Caco-2 (cell line): ENCODE data around the gene CDS2. TPM values are rescaled to one million over a fixed set of nuclear protein-coding genes. Genes with fewer than 3 reads are reported as not detected.

Experiments
- BruUV-seq: library from RNA; stranded (reverse); fragments of 400-500 nt; replicated peaks from 2 replicates; lab custom pipeline; 2021; lab: Mats Ljungman, UMichigan
- CTCF ChIA-PET: fragments of 300-600 bp; sonication (Branson Sonifier 250); formaldehyde crosslinking; loops from one replicate; lab custom pipeline; 2022; ENCODE audit warnings: antibody characterized with exemption; lab: Charles Lee
- POLR2A ChIA-PET: fragments of 300-600 bp; sonication (Branson Sonifier 250); formaldehyde crosslinking; loops from one replicate; lab custom pipeline; 2022; ENCODE audit warnings: antibody characterized with exemption; lab: Charles Lee
- DNase-seq, 2 experiments: peaks; one replicate each; pipeline versions ENCODE4 v3.0.0 to v3.0.0-alpha.2; 2020 to 2022
- H3K27me3 ChIP-seq: replicated peaks from 2 replicates; pipeline ENCODE4 v1.6.0; 2011; ENCODE audit warnings: low read length; ENCODE audit not compliant: control insufficient read depth, insufficient read depth
- H3K36me3 ChIP-seq: 2 replicates; pipeline ENCODE4 v1.5.1; 2011; ENCODE audit warnings: low read length; ENCODE audit not compliant: control insufficient read depth, insufficient read depth
- H3K4me1 ChIP-seq: fragments of 250-450 bp; sonication (Bioruptor Pico); 2 replicates; pipeline ENCODE4 v1.5.1; 2020; ENCODE audit warnings: mild to moderate bottlenecking
- H3K4me3 ChIP-seq: 2 replicates; pipeline ENCODE4 v1.5.1; 2011; ENCODE audit warnings: low read depth, mild to moderate bottlenecking, control low read depth, low read length
- H3K9me3 ChIP-seq: fragments of 250-450 bp; sonication (Bioruptor Pico); 2 replicates; pipeline ENCODE4 v1.5.1; 2020; ENCODE audit warnings: mild to moderate bottlenecking, moderate library complexity
- H3K27ac Mint-ChIP-seq: one replicate; pipeline ENCODE4 v1.8.0; 2022; ENCODE audit warnings: mixed read lengths; ENCODE audit not compliant: unreplicated experiment
- H3K27me3 Mint-ChIP-seq: one replicate; pipeline ENCODE4 v1.8.0; 2022; ENCODE audit warnings: mixed read lengths; ENCODE audit not compliant: insufficient read depth, unreplicated experiment
- H3K36me3 Mint-ChIP-seq: one replicate; pipeline ENCODE4 v1.8.0; 2022; ENCODE audit warnings: mild to moderate bottlenecking, mixed read lengths; ENCODE audit not compliant: insufficient read depth, unreplicated experiment
- H3K4me1 Mint-ChIP-seq: one replicate; pipeline ENCODE4 v1.8.0; 2022; ENCODE audit warnings: low read depth, mixed read lengths; ENCODE audit not compliant: unreplicated experiment
- H3K4me3 Mint-ChIP-seq: one replicate; pipeline ENCODE4 v1.8.0; 2022; ENCODE audit warnings: mild to moderate bottlenecking, moderate library complexity, mixed read lengths; ENCODE audit not compliant: unreplicated experiment
- H3K9me3 Mint-ChIP-seq: one replicate; pipeline ENCODE4 v1.8.0; 2022; ENCODE audit warnings: mixed read lengths; ENCODE audit not compliant: unreplicated experiment
- CTCF ChIP-seq, 2 experiments: fragments of 200-600 bp in 1 of 2; IDR thresholded peaks; 1 replicate in 1 of 2; 2 replicates in 1 of 2; pipeline versions ENCODE4 v1.5.1 to v1.8.0; 2011 to 2022; ENCODE audit warnings: antibody characterized with exemption in 1 of 2, control low read depth in 1 of 2, inconsistent platforms in 1 of 2, low read depth in 1 of 2, low read length in 1 of 2, mild to moderate bottlenecking in 1 of 2, moderate library complexity in 1 of 2; ENCODE audit not compliant: insufficient read depth in 1 of 2, severe bottlenecking in 1 of 2, unreplicated experiment in 1 of 2
- intact Hi-C: fragments of 100-400 bp; cut with micrococcal nuclease; formaldehyde crosslinking; loops from one replicate; pipeline ENCODE4 v1.10.0; 2022; ENCODE audit not compliant: unreplicated experiment
- total RNA-seq: library from RNA; stranded (reverse); gene quantifications from 2 replicates; pipeline ENCODE4 v1.2.3, GENCODE V29; 2022

Gene CDS2
- total RNA-seq, 1 experiment from 2014 or later, result 53.8 TPM

GRCh38 chr20:5180421-5180820 is 53.6 kb downstream of the CDS2 start:
- H3K4me3 ChIP-seq, result no peak overlapping the region
- ChIA-PET CTCF (interaction anchor here (3.6 kb wide), 1 partner anchor 54 kb away, joined by 17 read pairs; the partner anchor contains the start of gene CDS2), POLR2A (no interaction called here)
- BruUV-seq, result no TSS peak
- intact Hi-C loops, result no loop called here
- no peaks in the 10 kb centered on the region for H3K4me1 ChIP-seq
- no peaks in the 10 kb centered on the region for H3K9me3 Mint-ChIP-seq
- DNase-seq, result no peak
- H3K27me3 ChIP-seq, result no peaks in the 10 kb centered on the region
- no peaks in the 10 kb centered on the region for H3K9me3 ChIP-seq
- H3K4me1 Mint-ChIP-seq, result no peaks in the 10 kb centered on the region
- no peaks in the 10 kb centered on the region for H3K36me3 ChIP-seq
- H3K27ac Mint-ChIP-seq, result no peak overlapping the region
- peaks cover 11% of the 10 kb centered on the region for H3K36me3 Mint-ChIP-seq
- H3K27me3 Mint-ChIP-seq, result no peaks in the 10 kb centered on the region
- no peak overlapping the region for H3K4me3 Mint-ChIP-seq
- no peak for TF ChIP-seq CTCF (IDR thresholded peaks at IDR 0.05; ENCODE audit: insufficient read depth in 1 of 2, low read depth in 1 of 2, low read length in 1 of 2, severe bottlenecking in 1 of 2, unreplicated experiment in 1 of 2)

DNA sequence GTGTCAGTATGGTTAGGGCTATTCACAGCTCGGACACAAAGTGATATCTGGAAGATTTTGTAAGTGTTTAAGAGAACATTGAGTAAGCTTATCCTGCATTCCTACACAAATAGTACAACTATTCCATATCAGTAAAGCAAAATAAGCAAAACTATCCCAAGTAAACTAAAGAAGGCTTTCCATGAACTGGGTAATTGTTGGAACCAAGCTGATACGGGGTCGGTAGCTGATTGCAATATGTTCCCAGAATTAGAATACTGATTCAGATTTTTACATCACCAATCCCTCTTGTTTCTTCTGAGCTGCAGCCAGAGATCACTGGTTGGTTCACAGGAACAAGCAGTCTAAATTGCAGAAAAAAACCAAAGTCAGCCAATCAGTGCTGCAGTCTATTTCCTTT is 54.1 kb downstream of the CDS2 start:
- peaks cover 11% of the 10 kb centered on the region for H3K36me3 Mint-ChIP-seq
- no peaks in the 10 kb centered on the region; the same call in 1 of the 2 replicates for H3K36me3 ChIP-seq
- H3K9me3 ChIP-seq, result no peaks in the 10 kb centered on the region
- ChIA-PET POLR2A (no interaction called here), CTCF (interaction anchor here (3.6 kb wide), 1 partner anchor 54 kb away, joined by 17 read pairs; the partner anchor contains the start of gene CDS2)
- TF ChIP-seq CTCF (IDR thresholded peaks at IDR 0.05; ENCODE audit: insufficient read depth in 1 of 2, low read depth in 1 of 2, low read length in 1 of 2, severe bottlenecking in 1 of 2, unreplicated experiment in 1 of 2), result no peak
- H3K27me3 Mint-ChIP-seq, result no peaks in the 10 kb centered on the region
- intact Hi-C loops, result no loop called here
- no peak overlapping the region for H3K27ac Mint-ChIP-seq
- no peaks in the 10 kb centered on the region for H3K9me3 Mint-ChIP-seq
- H3K27me3 ChIP-seq, result no peaks in the 10 kb centered on the region
- H3K4me1 Mint-ChIP-seq, result no peaks in the 10 kb centered on the region
- DNase-seq, result no peak
- no peak overlapping the region for H3K4me3 ChIP-seq
- no peaks in the 10 kb centered on the region for H3K4me1 ChIP-seq
- no peak overlapping the region for H3K4me3 Mint-ChIP-seq
- BruUV-seq, result no TSS peak

DNA sequence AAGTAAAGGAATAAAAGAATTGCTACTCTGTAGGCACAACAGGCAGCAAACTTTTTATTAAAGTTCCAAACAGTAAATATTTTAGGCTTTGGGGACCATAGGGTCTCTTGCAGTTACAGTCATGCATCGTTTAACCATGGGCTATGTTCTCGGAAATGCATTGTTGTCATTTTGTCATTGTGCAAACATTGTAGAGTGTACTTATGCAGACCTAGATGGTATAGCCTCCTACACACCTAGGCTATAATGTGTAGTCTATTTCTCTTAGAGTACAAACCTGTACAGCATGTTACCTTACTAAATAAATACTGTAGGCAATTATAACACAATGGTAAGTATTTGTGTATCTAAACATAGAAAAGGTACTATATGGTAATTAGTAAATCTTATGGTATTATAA is 54.7 kb downstream of the CDS2 start:
- Mint-ChIP-seq H3K9me3 (no peaks in the 10 kb centered on the region), H3K4me3 (no peak overlapping the region), H3K4me1 (no peaks in the 10 kb centered on the region), H3K27me3 (no peaks in the 10 kb centered on the region), H3K27ac (no peak overlapping the region), H3K36me3 (peaks cover 11% of the 10 kb centered on the region)
- Histone ChIP-seq H3K9me3 (no peaks in the 10 kb centered on the region), H3K4me1 (no peaks in the 10 kb centered on the region), H3K4me3 (no peak overlapping the region), H3K27me3 (no peaks in the 10 kb centered on the region), H3K36me3 (no peaks in the 10 kb centered on the region; the same call in none of the 2 replicates)
- DNase-seq, result no peak
- TF ChIP-seq CTCF (IDR thresholded peaks at IDR 0.05; ENCODE audit: insufficient read depth in 1 of 2, low read depth in 1 of 2, low read length in 1 of 2, severe bottlenecking in 1 of 2, unreplicated experiment in 1 of 2), result no peak
- POLR2A ChIA-PET, result no interaction called here
- CTCF ChIA-PET, result interaction anchor here (0.8 to 3.6 kb wide), 2 partner anchors 55 kb away, joined by 3 to 17 read pairs; partner anchors contain the start of gene CDS2
- no TSS peak for BruUV-seq
- intact Hi-C loops, result no loop called here
